GM21723 (cell line): ENCODE measurements around the gene CREB3L2.
"Not testable (repeated sequence)": the region's sequence is repeated elsewhere in the genome, so short reads cannot be mapped to it uniquely, and the experiment has no call there.

Source experiments
- ATAC-seq: cut with Tn5 transposase; IDR thresholded peaks from one replicate; pipeline ENCODE4 v1.9.1; 2021; ENCODE audit warnings: mild to moderate bottlenecking, moderate library complexity; ENCODE audit not compliant: unreplicated experiment

The CREB3L2 gene

GRCh38 chr7:137846827-137847567 is 154.9 kb downstream of the CREB3L2 start, which contains the start of gene DGKI:
Gene DGKI (minus strand): TSS chr7:137846974.
- ATAC-seq, result no peak

- ATAC-seq, result no peak
These were observed 155.4 kb downstream of the CREB3L2 start for GRCh38 chr7:137846549-137846826.

GRCh38 chr7:137844677-137845425 is 157.0 kb downstream of the CREB3L2 start:
- ATAC-seq, result no peak

GRCh38 chr7:137839903-137840779 is 161.7 kb downstream of the CREB3L2 start:
- ATAC-seq, result no peak

- ATAC-seq, result no peak
These were observed 163.1 kb downstream of the CREB3L2 start for GRCh38 chr7:137838706-137839315.

GRCh38 chr7:137836541-137836940 is 165.3 kb downstream of the CREB3L2 start:
- no peak for ATAC-seq

- ATAC-seq, result no peak
These were observed 165.8 kb downstream of the CREB3L2 start for GRCh38 chr7:137836113-137836509.

GRCh38 chr7:137835486-137836112 is 166.3 kb downstream of the CREB3L2 start:
- no peak for ATAC-seq

- no peak for ATAC-seq
These were observed 167.3 kb downstream of the CREB3L2 start for GRCh38 chr7:137834552-137834951.

- ATAC-seq, result not testable (repeated sequence)
These were observed 168.9 kb downstream of the CREB3L2 start for GRCh38 chr7:137832990-137833389.

- no peak for ATAC-seq
These were observed 169.5 kb downstream of the CREB3L2 start for GRCh38 chr7:137832382-137832781.

- ATAC-seq, result not testable (repeated sequence)
These were observed 170.3 kb downstream of the CREB3L2 start for GRCh38 chr7:137831555-137831954.

- no peak for ATAC-seq
These were observed 172.4 kb downstream of the CREB3L2 start for GRCh38 chr7:137829337-137829992.

GRCh38 chr7:137828456-137828855 is 173.4 kb downstream of the CREB3L2 start:
- no peak for ATAC-seq

GRCh38 chr7:137825489-137825888 is 176.4 kb downstream of the CREB3L2 start:
- ATAC-seq, result no peak
